Adrenal gland (tissue), 12 donors: Measurements from ENCODE around the gene ZNF473. TPM values are rescaled to one million over a fixed set of nuclear protein-coding genes. Genes with fewer than 3 reads are reported as not detected.
"Not testable (repeated sequence)": the region's sequence is repeated elsewhere in the genome, so short reads cannot be mapped to it uniquely, and the experiment has no call there.

Source experiments
- DNase-seq, 7 donors: peaks; one replicate each; pipeline ENCODE4 v3.0.0-alpha.2; 2019 to 2020
- H3K27ac ChIP-seq, 5 donors: fragments of 200-600 bp; sonication (generic) in 4 of 5; 1 replicate in 3 of 5; 2 replicates in 2 of 5; pipeline versions ENCODE4 v1.5.1 to v1.8.0; 2016 to 2020; ENCODE audit warnings: mild to moderate bottlenecking in 1 of 5
- H3K27me3 ChIP-seq: fragments of 200-600 bp; 2 replicates; pipeline ENCODE4 v1.8.0; 2021
- H3K36me3 ChIP-seq, 2 donors: fragments of 200-600 bp; replicated peaks in 1 of 2; 1 replicate in 1 of 2; 2 replicates in 1 of 2; pipeline versions ENCODE4 v1.5.1 to v1.8.0; 2018 to 2022
- H3K4me1 ChIP-seq, 2 donors: fragments of 200-600 bp; replicated peaks in 1 of 2; 1 replicate in 1 of 2; 2 replicates in 1 of 2; pipeline versions ENCODE4 v1.5.1 to v1.8.0; 2018 to 2021
- H3K4me3 ChIP-seq, 4 donors: fragments of 200-600 bp; sonication (generic) in 3 of 4; one replicate each; pipeline ENCODE4 v1.5.1; 2016 to 2018
- H3K9me3 ChIP-seq, 3 donors: fragments of 200-600 bp; sonication (generic) in 1 of 3; replicated peaks in 1 of 3; 1 replicate in 2 of 3; 2 replicates in 1 of 3; pipeline versions ENCODE4 v1.5.1 to v1.8.0; 2016 to 2021
- POLR2A ChIP-seq, 2 donors: fragments of 450-650 bp; IDR thresholded peaks; one replicate each; pipeline ENCODE4 v1.6.1; 2017; ENCODE audit warnings: antibody characterized with exemption in 2 of 2, mild to moderate bottlenecking in 2 of 2, moderate library complexity in 1 of 2
- WGBS, 4 donors: extraction: QIAGEN DNeasy Blood & Tissue Kit in 2 of 4; methylation state at CpG; one replicate each; pipeline versions ENCODE4 v1.1.5 to v1.1.7; 2013 to 2017; 5-methylcytosine and 5-hydroxymethylcytosine counted together
- intact Hi-C, 2 donors: fragments of 100-400 bp; cut with DNase I; formaldehyde crosslinking; loops; one replicate each; pipeline versions ENCODE4 v1.14.1 to v1.15.0; 2022 to 2023
- polyA plus RNA-seq, 3 donors: library from polyadenylated mRNA; stranded (reverse); fragments of 200-250 nt in 2 of 3; fragments of 350-450 nt in 1 of 3; fragmentation: Illumina TruSeq in 1 of 3; extraction: RNeasy Lipid Tissue Mini Kit (QIAGEN cat#74804) in 1 of 3; gene quantifications; one replicate each; pipeline ENCODE4 v1.2.3, GENCODE V29; 2013 to 2014
- total RNA-seq, 9 donors: library from RNA; depleted of rRNA in 4 of 9; stranded (reverse); fragments of >200 nt in 4 of 9; fragments of 120-200 nt in 1 of 9; fragmentation: NEBNext Ultra II Directional in 1 of 9; extraction: Animal tissue kit (Norgen Biotek cat#: 25700) in 1 of 9; gene quantifications; one replicate each; pipeline versions ENCODE4 v1.1.0 to v1.2.4, GENCODE V29; 2013 to 2023
- TF ChIP-seq, protein P1 (sequence below), 6 experiments: fragments of 450-650 bp in 4 of 6; fragments of 200-600 bp in 2 of 6; sonication (generic) in 1 of 6; IDR thresholded peaks; 1 replicate in 5 of 6; 2 replicates in 1 of 6; pipeline versions ENCODE4 v1.5.1 to v1.8.0; 2016 to 2021; ENCODE audit warnings: antibody characterized with exemption in 6 of 6, mild to moderate bottlenecking in 2 of 6, moderate library complexity in 1 of 6
- donor health status: healthy with polysubstance abuse.
- donor health status: Bipolar disorder and iron deficiency.
- donor health status: DM: yes; HTN: yes; CAD: no.
- donor health status: DM: no; HTN: no; CAD: no.
- donor health status: DM: no; HTN: no; CAD: no.
- donor health status: DM: yes; HTN: yes; CAD: no.

Gene ZNF473
- total and polyA plus RNA-seq, 12 donors: 2.7 to 13.2 (median 9.1) TPM

DNA sequence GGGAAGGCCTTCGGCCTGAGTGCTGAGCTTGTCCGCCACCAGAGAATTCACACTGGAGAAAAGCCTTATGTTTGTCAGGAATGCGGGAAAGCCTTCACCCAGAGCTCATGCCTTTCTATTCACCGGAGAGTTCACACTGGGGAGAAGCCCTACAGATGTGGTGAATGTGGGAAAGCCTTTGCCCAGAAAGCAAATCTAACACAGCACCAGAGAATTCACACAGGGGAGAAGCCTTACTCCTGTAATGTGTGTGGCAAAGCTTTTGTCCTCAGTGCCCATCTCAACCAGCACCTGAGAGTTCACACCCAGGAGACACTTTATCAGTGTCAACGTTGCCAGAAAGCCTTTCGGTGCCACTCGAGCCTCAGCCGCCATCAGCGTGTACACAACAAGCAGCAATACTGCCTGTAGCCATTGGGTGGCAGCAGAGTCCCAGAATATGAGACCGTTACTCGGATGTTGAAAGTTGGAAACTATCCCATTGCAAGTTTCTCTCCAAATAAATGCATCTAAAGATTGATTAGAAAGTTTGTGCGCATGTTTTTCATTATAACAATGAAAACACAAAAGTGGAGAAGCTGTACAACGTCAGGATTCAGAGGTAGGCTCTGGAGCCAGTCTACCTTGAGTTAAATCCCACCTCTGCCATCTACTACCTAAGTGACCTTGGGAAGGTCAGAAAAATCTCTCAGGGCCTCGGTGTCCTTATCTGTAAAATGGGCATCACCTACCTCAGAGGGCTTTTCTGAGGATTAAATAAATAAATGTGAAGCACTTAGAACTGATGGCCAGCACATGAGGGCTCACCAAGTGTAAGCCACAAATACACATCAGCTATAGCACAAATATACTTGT, 21.1 kb downstream of the ZNF473 start:
- intact Hi-C loops: no loop called here
- H3K27ac ChIP-seq: no peak overlapping the region
- H3K9me3 ChIP-seq: peaks cover 0 to 25% (median 0%) of the 10 kb centered on the region in 3 donors
- H3K27me3 ChIP-seq: no peaks in the 10 kb centered on the region
- peaks cover 0 to 47% of the 10 kb centered on the region in 2 donors for H3K36me3 ChIP-seq
- peaks cover 0 to 8% of the 10 kb centered on the region in 2 donors for H3K4me1 ChIP-seq
- DNase-seq: peak in 6 of 7 donors; percentile 52 to 88 (median 68)
- 50 to 69% (median 64%) methylated on average over 13 to 14 of the region's 14 CpGs for whole genome bisulfite sequencing, 4 donors
- TF ChIP-seq POLR2A (IDR thresholded peaks at IDR 0.05): no peak
- TF ChIP-seq, protein P1, sequence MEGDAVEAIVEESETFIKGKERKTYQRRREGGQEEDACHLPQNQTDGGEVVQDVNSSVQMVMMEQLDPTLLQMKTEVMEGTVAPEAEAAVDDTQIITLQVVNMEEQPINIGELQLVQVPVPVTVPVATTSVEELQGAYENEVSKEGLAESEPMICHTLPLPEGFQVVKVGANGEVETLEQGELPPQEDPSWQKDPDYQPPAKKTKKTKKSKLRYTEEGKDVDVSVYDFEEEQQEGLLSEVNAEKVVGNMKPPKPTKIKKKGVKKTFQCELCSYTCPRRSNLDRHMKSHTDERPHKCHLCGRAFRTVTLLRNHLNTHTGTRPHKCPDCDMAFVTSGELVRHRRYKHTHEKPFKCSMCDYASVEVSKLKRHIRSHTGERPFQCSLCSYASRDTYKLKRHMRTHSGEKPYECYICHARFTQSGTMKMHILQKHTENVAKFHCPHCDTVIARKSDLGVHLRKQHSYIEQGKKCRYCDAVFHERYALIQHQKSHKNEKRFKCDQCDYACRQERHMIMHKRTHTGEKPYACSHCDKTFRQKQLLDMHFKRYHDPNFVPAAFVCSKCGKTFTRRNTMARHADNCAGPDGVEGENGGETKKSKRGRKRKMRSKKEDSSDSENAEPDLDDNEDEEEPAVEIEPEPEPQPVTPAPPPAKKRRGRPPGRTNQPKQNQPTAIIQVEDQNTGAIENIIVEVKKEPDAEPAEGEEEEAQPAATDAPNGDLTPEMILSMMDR (IDR thresholded peaks at IDR 0.05): peak; percentile 37 to 80 (median 67)
- H3K4me3 ChIP-seq: no peak overlapping the region

GRCh38 chr19:50047671-50048070, 21.9 kb downstream of the ZNF473 start:
- H3K4me1 ChIP-seq: peaks cover 0 to 8% of the 10 kb centered on the region in 2 donors
- H3K4me3 ChIP-seq: no peak overlapping the region
- intact Hi-C loops: no loop called here
- TF ChIP-seq, protein P1 (IDR thresholded peaks at IDR 0.05): no peak
- TF ChIP-seq POLR2A (IDR thresholded peaks at IDR 0.05): no peak
- peaks cover 0 to 39% of the 10 kb centered on the region in 2 donors for H3K36me3 ChIP-seq
- H3K27me3 ChIP-seq: no peaks in the 10 kb centered on the region
- 88 to 100% (median 94%) methylated on average over 1 to 4 of the region's 4 CpGs for WGBS, 4 donors
- H3K9me3 ChIP-seq: peaks cover 0 to 25% (median 0%) of the 10 kb centered on the region in 3 donors
- H3K27ac ChIP-seq: no peak overlapping the region
- DNase-seq: no peak

GRCh38 chr19:50050406-50051227, 24.8 kb downstream of the ZNF473 start:
- peaks cover 0 to 13% (median 0%) of the 10 kb centered on the region in 3 donors for H3K9me3 ChIP-seq

GRCh38 chr19:50051228-50051895, 25.6 kb downstream of the ZNF473 start:
- H3K4me1 ChIP-seq, DNase-seq, H3K27me3 ChIP-seq, H3K36me3 ChIP-seq, H3K9me3 ChIP-seq, intact Hi-C loops: not testable (repeated sequence)
- Histone ChIP-seq H3K27ac (peak overlapping the region in 2 of 5 donors; percentile 72 to 77), H3K4me3 (peak overlapping the region in 1 of 4 donors; percentile 59)
- WGBS, 4 donors: 37 to 46% (median 41%) methylated on average over 16 of the region's 16 CpGs

More at GRCh38 chr19:50050406-50051227, 24.8 kb downstream of the ZNF473 start:
- intact Hi-C loops: no loop called here
- H3K27ac ChIP-seq: peak overlapping the region in 3 of 5 donors; percentile 20 to 77 (median 72)
- 1 to 2% (median 1%) methylated on average over 27 to 52 of the region's 52 CpGs for WGBS, 4 donors
- peaks cover 0 to 8% of the 10 kb centered on the region in 2 donors for H3K4me1 ChIP-seq
- no peaks in the 10 kb centered on the region for H3K27me3 ChIP-seq
- DNase-seq: peak; percentile 71 to 94 (median 78)
- H3K36me3 ChIP-seq: peaks cover 0 to 11% of the 10 kb centered on the region in 2 donors
- no peak for TF ChIP-seq POLR2A (IDR thresholded peaks at IDR 0.05)
- TF ChIP-seq, protein P1 (IDR thresholded peaks at IDR 0.05): no peak
- peak overlapping the region in 1 of 4 donors; percentile 59 for H3K4me3 ChIP-seq
